ENCODE data around the gene TEAD1. TPM values are rescaled to one million over a fixed set of nuclear protein-coding genes. Genes with fewer than 3 reads are reported as not detected.
"Not testable (repeated sequence)": the region's sequence is repeated elsewhere in the genome, so short reads cannot be mapped to it uniquely, and the experiment has no call there.

The TEAD1 gene
- total RNA-seq, 1 donor from 2014 or later, result 17.6 TPM

- DNase-seq (ENCODE audit: low read depth), result peak; percentile 25
- TF ChIP-seq, protein P1, sequence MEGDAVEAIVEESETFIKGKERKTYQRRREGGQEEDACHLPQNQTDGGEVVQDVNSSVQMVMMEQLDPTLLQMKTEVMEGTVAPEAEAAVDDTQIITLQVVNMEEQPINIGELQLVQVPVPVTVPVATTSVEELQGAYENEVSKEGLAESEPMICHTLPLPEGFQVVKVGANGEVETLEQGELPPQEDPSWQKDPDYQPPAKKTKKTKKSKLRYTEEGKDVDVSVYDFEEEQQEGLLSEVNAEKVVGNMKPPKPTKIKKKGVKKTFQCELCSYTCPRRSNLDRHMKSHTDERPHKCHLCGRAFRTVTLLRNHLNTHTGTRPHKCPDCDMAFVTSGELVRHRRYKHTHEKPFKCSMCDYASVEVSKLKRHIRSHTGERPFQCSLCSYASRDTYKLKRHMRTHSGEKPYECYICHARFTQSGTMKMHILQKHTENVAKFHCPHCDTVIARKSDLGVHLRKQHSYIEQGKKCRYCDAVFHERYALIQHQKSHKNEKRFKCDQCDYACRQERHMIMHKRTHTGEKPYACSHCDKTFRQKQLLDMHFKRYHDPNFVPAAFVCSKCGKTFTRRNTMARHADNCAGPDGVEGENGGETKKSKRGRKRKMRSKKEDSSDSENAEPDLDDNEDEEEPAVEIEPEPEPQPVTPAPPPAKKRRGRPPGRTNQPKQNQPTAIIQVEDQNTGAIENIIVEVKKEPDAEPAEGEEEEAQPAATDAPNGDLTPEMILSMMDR (IDR thresholded peaks at IDR 0.05; ENCODE audit: insufficient read depth, low read length, severe bottlenecking), result no peak
These were observed 194.3 kb downstream of the TEAD1 start for GRCh38 chr11:12868315-12869073.

DNA sequence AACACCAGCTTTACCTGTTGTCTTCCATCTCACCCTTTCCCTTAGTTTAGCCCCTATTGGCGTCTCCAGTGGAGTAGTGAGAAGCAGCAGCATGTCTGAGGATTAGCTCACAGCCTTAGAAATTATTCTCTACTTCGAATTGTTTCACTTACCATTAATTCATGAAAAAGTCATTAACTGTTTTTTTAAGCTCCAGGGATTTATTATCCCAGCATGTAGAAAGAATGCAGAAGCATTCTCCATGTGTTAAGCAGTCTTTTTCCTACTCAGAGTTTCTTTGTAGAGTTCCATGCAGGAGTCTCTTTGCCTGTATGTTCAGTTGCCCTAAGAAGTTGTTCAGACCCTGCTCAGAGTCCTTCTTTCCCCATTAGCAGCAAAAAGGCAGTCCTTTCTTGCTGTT is 197.0 kb downstream of the TEAD1 start:
- peaks cover 2% of the 10 kb centered on the region for H3K36me3 ChIP-seq (ENCODE audit: control insufficient read depth, insufficient read depth, low read length)
- TF ChIP-seq, protein P1 (IDR thresholded peaks at IDR 0.05; ENCODE audit: insufficient read depth, low read length, severe bottlenecking), result no peak
- FAIRE-seq, result no peak

More at GRCh38 chr11:12868315-12869073, 194.3 kb downstream of the TEAD1 start:
- no peaks in the 10 kb centered on the region for H3K36me3 ChIP-seq (ENCODE audit: control insufficient read depth, insufficient read depth, low read length)
- FAIRE-seq, result no peak
- H3K4me3 ChIP-seq (ENCODE audit: low read depth, low read length), result no peak overlapping the region
- H3K27me3 ChIP-seq (ENCODE audit: control insufficient read depth, insufficient read depth, low read length), result no peaks in the 10 kb centered on the region

DNA sequence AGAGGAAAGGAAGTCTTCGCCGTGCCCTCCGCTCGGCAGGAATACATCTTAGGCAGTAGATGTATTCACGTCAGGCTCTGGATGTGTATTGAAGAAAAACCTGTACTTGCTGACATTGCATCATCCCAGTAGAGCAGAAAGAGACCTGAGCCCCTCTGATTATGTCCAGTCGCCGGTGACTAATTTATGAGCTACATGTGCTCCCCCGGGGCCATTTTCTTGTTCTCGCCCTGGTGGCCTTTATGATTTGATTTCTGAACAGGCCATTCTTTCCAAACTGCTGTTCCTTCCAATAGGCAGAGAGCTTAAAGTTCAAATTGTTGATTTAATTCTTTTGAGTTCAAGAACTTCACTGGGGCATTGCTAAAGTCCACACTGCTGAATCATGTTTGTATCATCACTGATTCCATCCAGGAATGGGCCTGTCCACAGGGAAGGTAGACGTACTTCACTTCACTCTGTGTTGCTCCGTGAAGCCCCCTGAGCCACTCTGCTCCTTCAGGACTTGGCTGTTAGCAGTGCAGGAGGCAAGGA is 197.6 kb downstream of the TEAD1 start:
- no peaks in the 10 kb centered on the region for H3K27me3 ChIP-seq (ENCODE audit: control insufficient read depth, insufficient read depth, low read length)
- TF ChIP-seq, protein P1 (IDR thresholded peaks at IDR 0.05; ENCODE audit: insufficient read depth, low read length, severe bottlenecking), result no peak
- H3K4me3 ChIP-seq (ENCODE audit: low read depth, low read length), result no peak overlapping the region
- DNase-seq (ENCODE audit: low read depth), result peak; percentile 15
- H3K36me3 ChIP-seq (ENCODE audit: control insufficient read depth, insufficient read depth, low read length), result peaks cover 2% of the 10 kb centered on the region
- no peak for FAIRE-seq

More for the DNA sequence above, 197.0 kb downstream of the TEAD1 start:
- DNase-seq (ENCODE audit: low read depth), result no peak
- H3K4me3 ChIP-seq (ENCODE audit: low read depth, low read length), result no peak overlapping the region
- no peaks in the 10 kb centered on the region for H3K27me3 ChIP-seq (ENCODE audit: control insufficient read depth, insufficient read depth, low read length)

DNA sequence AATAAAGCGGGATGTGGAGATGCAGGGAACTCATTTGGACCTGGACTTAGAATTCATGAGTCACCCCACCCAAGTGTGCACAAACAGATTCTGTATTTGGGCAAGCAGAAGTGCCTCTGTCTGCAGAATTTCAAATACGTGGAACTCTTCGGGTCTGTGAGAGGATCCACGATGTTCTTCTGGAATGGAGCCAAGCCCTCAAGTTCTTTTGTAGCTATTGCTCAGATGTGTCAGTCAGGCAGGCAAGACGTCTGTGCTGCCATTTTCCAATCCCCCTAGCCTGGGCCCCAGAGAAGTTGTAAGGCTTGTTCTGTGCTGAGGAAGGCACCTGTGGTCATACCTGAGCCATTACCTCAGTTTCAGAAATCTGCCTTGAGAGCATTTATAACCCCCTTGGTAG is 202.1 kb downstream of the TEAD1 start:
- FAIRE-seq (no peak), DNase-seq (ENCODE audit: low read depth) (no peak)
- Histone ChIP-seq H3K36me3 (ENCODE audit: control insufficient read depth, insufficient read depth, low read length) (peaks cover 7% of the 10 kb centered on the region), H3K27me3 (ENCODE audit: control insufficient read depth, insufficient read depth, low read length) (no peaks in the 10 kb centered on the region), H3K4me3 (ENCODE audit: low read depth, low read length) (no peak overlapping the region)
- TF ChIP-seq, protein P1 (IDR thresholded peaks at IDR 0.05; ENCODE audit: insufficient read depth, low read length, severe bottlenecking), result no peak

DNA sequence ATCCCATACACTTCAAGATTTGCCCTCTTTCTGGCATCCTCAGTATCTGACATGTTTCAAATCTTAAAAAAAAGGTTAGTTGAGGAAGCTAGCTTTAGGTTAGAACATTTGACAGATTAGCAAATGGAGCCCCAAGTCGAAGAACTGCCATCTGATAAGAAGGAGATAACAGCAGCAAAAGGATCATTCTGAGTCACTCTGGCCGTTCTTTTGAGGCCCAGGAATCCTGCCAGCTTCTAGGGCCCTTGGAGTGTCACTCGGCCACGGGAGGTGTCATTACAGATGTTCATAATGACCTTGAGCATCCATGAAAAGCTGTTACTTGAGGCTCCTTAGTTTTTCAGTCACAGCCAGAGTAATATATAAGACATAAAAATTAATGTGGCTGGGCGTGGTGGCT is 202.8 kb downstream of the TEAD1 start:
- FAIRE-seq, result no peak
- Histone ChIP-seq H3K27me3 (ENCODE audit: control insufficient read depth, insufficient read depth, low read length) (no peaks in the 10 kb centered on the region), H3K4me3 (ENCODE audit: low read depth, low read length) (no peak overlapping the region), H3K36me3 (ENCODE audit: control insufficient read depth, insufficient read depth, low read length) (peaks cover 11% of the 10 kb centered on the region)
- DNase-seq (ENCODE audit: low read depth), result no peak
- TF ChIP-seq, protein P1 (IDR thresholded peaks at IDR 0.05; ENCODE audit: insufficient read depth, low read length, severe bottlenecking), result no peak

DNA sequence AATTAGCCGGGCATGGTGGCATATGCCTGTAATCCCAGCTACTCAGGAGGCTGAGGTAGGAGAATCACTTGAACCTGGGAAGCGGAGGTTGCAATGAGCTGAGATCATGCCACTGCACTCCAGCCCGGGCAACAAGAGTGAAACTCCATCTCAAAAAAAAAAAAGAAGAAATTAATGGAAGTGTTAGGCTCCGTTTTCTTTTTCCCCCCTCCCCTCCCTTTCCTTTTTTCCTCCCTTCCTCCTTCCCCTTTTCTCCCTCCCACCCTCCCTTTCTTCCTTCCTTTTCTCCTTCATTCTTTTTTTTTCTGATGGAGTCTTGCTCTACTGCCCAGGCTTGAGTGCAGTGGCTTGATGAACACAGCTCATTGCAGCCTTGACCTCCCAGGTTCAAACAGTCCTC is 203.3 kb downstream of the TEAD1 start:
- not testable (repeated sequence) for H3K4me3 ChIP-seq (ENCODE audit: low read depth, low read length); FAIRE-seq; DNase-seq (ENCODE audit: low read depth); H3K27me3 ChIP-seq (ENCODE audit: control insufficient read depth, insufficient read depth, low read length)
- peaks cover 11% of the 10 kb centered on the region for H3K36me3 ChIP-seq (ENCODE audit: control insufficient read depth, insufficient read depth, low read length)

All from bronchial epithelial cell (primary cell).